A673 (cell line): ENCODE measurements around the gene SPG7.

Experiments used
- CTCF ChIP-seq: fragments of 300-800, 200-600 bp; sonication (generic); conservative IDR thresholded peaks from 2 replicates; pipeline ENCODE4 v1.5.1; 2017; ENCODE audit warnings: low read depth, mild to moderate bottlenecking, antibody characterized with exemption, low read length, moderate library complexity, mixed read lengths
- EZH2 ChIP-seq: fragments of 200-600 bp; sonication (generic); IDR thresholded peaks from 2 replicates; pipeline ENCODE4 v1.6.1; 2017; ENCODE audit warnings: borderline replicate concordance, low read depth, mild to moderate bottlenecking, mixed read lengths, antibody characterized with exemption, low read length; ENCODE audit not compliant: poor library complexity, severe bottlenecking

GRCh38 chr16:89570342-89570923 lies 62.2 kb downstream of the SPG7 start:
- TF ChIP-seq CTCF, result no peak
- no peak for TF ChIP-seq EZH2
